ENCODE data around the gene PNKP. TPM values are rescaled to one million over a fixed set of nuclear protein-coding genes. Genes with fewer than 3 reads are reported as not detected.

The PNKP gene
- total and polyA plus RNA-seq, 2 of the 8 experiments (the other 6 are each of a cell fraction or from before 2014, with no cell fraction given): 45.8 to 105 TPM

GRCh38 chr19:49853852-49854377 lies 13.5 kb downstream of the PNKP start:
- CTCF ChIA-PET (ENCODE audit: partially characterized antibody): interaction anchor here (0.7 to 3.0 kb wide), 2 partner anchors 10 to 1018 kb away, joined by 4 to 13 read pairs; partner anchors contain the start of gene HSD17B14
- FAIRE-seq: no peak
- H4K20me1 ChIP-seq (replicated peaks in 1 of 2; ENCODE audit: control insufficient read depth in 1 of 2, insufficient read depth in 2 of 2, low read length in 2 of 2): peaks cover 45 to 54% of the 10 kb centered on the region in 2 experiments
- H2BK120ac ChIP-seq (replicated peaks; ENCODE audit: low read depth, low read length): no peak overlapping the region
- TF ChIP-seq POLR2AphosphoS5 (IDR thresholded peaks at IDR 0.05; ENCODE audit: low read depth, low read length): peak; percentile 34; the same call in 1 of the 2 replicates
- TF ChIP-seq CREB1 (IDR thresholded peaks at IDR 0.05): no peak
- no peak overlapping the region for H2BK12ac ChIP-seq (ENCODE audit: low read depth, low read length)
- H3K79me2 ChIP-seq (ENCODE audit: control insufficient read depth in 1 of 2, insufficient read depth in 2 of 2, low read length in 2 of 2): peaks cover 17 to 28% of the 10 kb centered on the region in 2 experiments
- H3K18ac ChIP-seq (ENCODE audit: extremely low read depth, low read length): no peak overlapping the region; the same call in 1 of the 2 replicates
- H3K23me2 ChIP-seq (ENCODE audit: low read depth, low read length): peaks cover 10% of the 10 kb centered on the region; the same call in 1 of the 2 replicates
- H3K36me3 ChIP-seq (ENCODE audit: control insufficient read depth in 2 of 4, insufficient read depth in 4 of 4, low read length in 3 of 4): peaks cover 13 to 52% (median 30%) of the 10 kb centered on the region in 4 experiments; a peak in 7 of 8 replicates
- H4K5ac ChIP-seq (ENCODE audit: insufficient read length, low read depth, low read length): no peak overlapping the region
- no peak overlapping the region for H4K8ac ChIP-seq (ENCODE audit: extremely low read depth, insufficient read depth, low read length)
- H3K23ac ChIP-seq (ENCODE audit: insufficient read length): no peak overlapping the region
- no peak overlapping the region for H3K4me2 ChIP-seq (ENCODE audit: insufficient read depth in 1 of 2, low read depth in 2 of 2, low read length in 2 of 2)
- H3K27ac ChIP-seq (ENCODE audit: low read depth, low read length): no peak overlapping the region
- H3K4ac ChIP-seq (replicated peaks; ENCODE audit: insufficient read length, low read depth, low read length): no peak overlapping the region
- no peak overlapping the region for H3K9ac ChIP-seq (replicated peaks in 1 of 4; ENCODE audit: extremely low read depth in 1 of 4, low read depth in 3 of 4, low read length in 3 of 4)
- no peak overlapping the region for H3K14ac ChIP-seq (ENCODE audit: insufficient read length)
- no peak overlapping the region for H2BK15ac ChIP-seq (ENCODE audit: low read length)
- no peaks in the 10 kb centered on the region; a peak in 1 of 7 replicates for H3K27me3 ChIP-seq (replicated peaks in 1 of 4; ENCODE audit: control insufficient read depth in 3 of 4, extremely low read depth in 1 of 4, insufficient read depth in 3 of 4, low read length in 3 of 4)
- H2BK20ac ChIP-seq (ENCODE audit: low read length): no peak overlapping the region
- peaks cover 3 to 9% (median 6%) of the 10 kb centered on the region in 4 experiments for H3K4me1 ChIP-seq (replicated peaks in 1 of 4; ENCODE audit: control insufficient read depth in 3 of 4, insufficient read depth in 4 of 4, low read length in 3 of 4)
- DNase-seq (ENCODE audit: low read depth in 1 of 2, low spot score in 2 of 2): no peak
- H3K56ac ChIP-seq (replicated peaks; ENCODE audit: insufficient read length, low read depth, low read length): no peak overlapping the region
- no peak overlapping the region for H4K91ac ChIP-seq (replicated peaks; ENCODE audit: insufficient read length, low read length)
- no peak overlapping the region for H3K4me3 ChIP-seq (ENCODE audit: extremely low read depth in 1 of 4, insufficient read depth in 2 of 4, low read depth in 3 of 4, low read length in 4 of 4)
- no peak overlapping the region for H2BK5ac ChIP-seq (ENCODE audit: low read depth, low read length)
- H3K79me1 ChIP-seq (ENCODE audit: low read depth, low read length): peaks cover 20% of the 10 kb centered on the region
- no peaks in the 10 kb centered on the region for H3K9me3 ChIP-seq (ENCODE audit: insufficient read depth in 2 of 2, low read depth in 1 of 2, low read length in 1 of 2)
- H2AFZ ChIP-seq (ENCODE audit: low read length): no peak overlapping the region
- no peak overlapping the region; the same call in 1 of the 2 replicates for H2AK5ac ChIP-seq (ENCODE audit: low read depth, low read length)
- POLR2A ChIA-PET (ENCODE audit: partially characterized antibody): interaction anchor here (0.7 to 12.4 kb wide), 6 partner anchors 10 to 77 kb away, joined by 3 to 247 read pairs (median 8); partner anchors contain the start of genes AKT1S1, FUZ, PNKP and TBC1D17
- 93% methylated on average over 9 of the region's 10 CpGs; no CpG with 5 or more reads in 1 of the 2 experiments for WGBS, 2 experiments (ENCODE audit: extremely low coverage in 1 of 2, insufficient coverage in 1 of 2, insufficient read length in 1 of 2, insufficient replicate concordance in 2 of 2, low coverage in 1 of 2, low lambda C conversion rate in 2 of 2, missing lambda C conversion rate in 1 of 2)

Measured in H1 (cell line).